Measurements from ENCODE around the gene KRTAP12-4.

KRTAP12-4 gene

DNA sequence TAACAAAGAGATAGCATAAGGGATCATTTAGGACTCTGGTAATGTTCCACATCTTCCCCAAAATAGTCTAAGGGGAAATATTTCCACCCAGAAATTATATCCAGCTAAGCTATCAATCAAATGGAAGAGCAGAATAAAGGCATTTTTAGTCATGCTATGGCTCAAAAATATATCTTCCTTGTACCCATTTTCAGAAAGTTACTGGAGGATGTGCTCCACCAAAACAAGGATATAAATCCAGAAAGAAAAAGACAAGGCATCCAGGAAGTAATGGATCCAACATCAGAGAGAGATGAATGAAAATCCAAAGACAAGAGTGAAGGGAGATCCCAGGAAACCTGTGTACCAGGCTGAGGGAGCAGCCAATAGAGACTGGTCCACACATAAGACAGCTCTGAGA, 45.3 kb downstream of the KRTAP12-4 start:
- DNase-seq: no peak

DNA sequence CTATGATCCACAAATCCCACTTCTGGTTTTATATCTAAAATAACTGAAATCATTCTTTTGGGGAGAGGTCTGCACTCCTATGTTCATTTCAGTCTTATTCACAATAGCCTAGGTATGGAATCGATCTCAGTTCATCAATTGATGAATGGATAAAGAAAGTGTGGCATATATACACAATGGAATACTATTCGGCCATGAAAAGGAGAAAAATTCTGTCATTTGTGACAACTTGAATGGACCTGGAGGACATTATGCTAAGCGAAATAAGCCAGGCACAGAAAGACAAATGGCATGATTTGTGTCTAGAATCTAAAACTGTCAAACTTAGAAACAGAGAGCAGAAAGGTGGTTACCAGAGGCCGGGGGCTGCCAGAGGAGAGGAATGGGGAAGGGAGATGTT, 48.0 kb downstream of the KRTAP12-4 start:
- no peak for DNase-seq
